ACC112 (cell line): Measurements from ENCODE around the gene PHYKPL.

Experiments used
- H2AFZ ChIP-seq: fragments of 200-600 bp; sonication (generic); one replicate; pipeline ENCODE4 v1.6.0; 2017; ENCODE audit warnings: antibody characterized with exemption, low read length; ENCODE audit not compliant: unreplicated experiment
- H3K27ac ChIP-seq: fragments of 200-600 bp; sonication (generic); 2 replicates; pipeline ENCODE4 v1.5.1; 2014; ENCODE audit warnings: low read depth, mild to moderate bottlenecking, antibody characterized with exemption, low read length, moderate library complexity
- H3K27me3 ChIP-seq: fragments of 200-600 bp; sonication (generic); 2 replicates; pipeline ENCODE4 v1.6.1; 2014; ENCODE audit warnings: mild to moderate bottlenecking, antibody characterized with exemption, low read length, moderate library complexity, mixed read lengths; ENCODE audit not compliant: insufficient read depth
- H3K36me3 ChIP-seq: fragments of 200-600 bp; sonication (generic); 2 replicates; pipeline ENCODE4 v1.6.1; 2016; ENCODE audit warnings: mild to moderate bottlenecking, antibody characterized with exemption, low read length, moderate library complexity, mixed read lengths; ENCODE audit not compliant: insufficient read depth
- H3K4me1 ChIP-seq: fragments of 200-600 bp; sonication (generic); one replicate; pipeline ENCODE4 v1.6.1; 2016; ENCODE audit warnings: low read length, mixed read lengths; ENCODE audit not compliant: insufficient read depth, unreplicated experiment, control insufficient read depth
- H3K4me3 ChIP-seq: fragments of 200-600 bp; sonication (generic); 2 replicates; pipeline ENCODE4 v1.5.1; 2014; ENCODE audit warnings: mild to moderate bottlenecking, low read depth, low read length
- H3K79me2 ChIP-seq: fragments of 200-600 bp; sonication (generic); one replicate; pipeline ENCODE4 v1.6.0; 2016; ENCODE audit warnings: low read length; ENCODE audit not compliant: control insufficient read depth, unreplicated experiment, insufficient read depth

The PHYKPL gene

GRCh38 chr5:178273665-178274541, 41.3 kb upstream of the PHYKPL start:
- no peak overlapping the region for H2AFZ ChIP-seq
- no peaks in the 10 kb centered on the region for H3K36me3 ChIP-seq
- H3K4me1 ChIP-seq: no peaks in the 10 kb centered on the region
- H3K27me3 ChIP-seq: peaks cover 48% of the 10 kb centered on the region
- no peak overlapping the region for H3K27ac ChIP-seq
- no peak overlapping the region for H3K4me3 ChIP-seq
- no peaks in the 10 kb centered on the region for H3K79me2 ChIP-seq

GRCh38 chr5:178273041-178273440, 40.4 kb upstream of the PHYKPL start:
- peaks cover 43% of the 10 kb centered on the region for H3K27me3 ChIP-seq
- no peak overlapping the region for H3K27ac ChIP-seq
- no peaks in the 10 kb centered on the region for H3K79me2 ChIP-seq
- H3K36me3 ChIP-seq: no peaks in the 10 kb centered on the region
- no peaks in the 10 kb centered on the region for H3K4me1 ChIP-seq
- no peak overlapping the region for H3K4me3 ChIP-seq
- H2AFZ ChIP-seq: no peak overlapping the region

GRCh38 chr5:178272591-178272990, 40.0 kb upstream of the PHYKPL start:
- H3K27ac ChIP-seq: no peak overlapping the region
- H3K36me3 ChIP-seq: no peaks in the 10 kb centered on the region
- H3K4me3 ChIP-seq: no peak overlapping the region
- peaks cover 43% of the 10 kb centered on the region for H3K27me3 ChIP-seq
- H3K4me1 ChIP-seq: no peaks in the 10 kb centered on the region
- H3K79me2 ChIP-seq: no peaks in the 10 kb centered on the region
- H2AFZ ChIP-seq: no peak overlapping the region

GRCh38 chr5:178271726-178272479, 39.3 kb upstream of the PHYKPL start:
- peaks cover 39% of the 10 kb centered on the region for H3K27me3 ChIP-seq
- no peak overlapping the region for H2AFZ ChIP-seq
- H3K27ac ChIP-seq: no peak overlapping the region
- H3K4me3 ChIP-seq: no peak overlapping the region
- no peaks in the 10 kb centered on the region for H3K36me3 ChIP-seq
- no peaks in the 10 kb centered on the region for H3K4me1 ChIP-seq
- no peaks in the 10 kb centered on the region for H3K79me2 ChIP-seq

- Histone ChIP-seq H3K36me3 (no peaks in the 10 kb centered on the region), H3K27ac (no peak overlapping the region), H3K79me2 (no peaks in the 10 kb centered on the region), H3K4me1 (no peaks in the 10 kb centered on the region), H3K4me3 (no peak overlapping the region), H3K27me3 (peaks cover 32% of the 10 kb centered on the region), H2AFZ (no peak overlapping the region)
Observed at GRCh38 chr5:178271231-178271630, 38.6 kb upstream of the PHYKPL start.

GRCh38 chr5:178269499-178269898, 36.9 kb upstream of the PHYKPL start:
- no peaks in the 10 kb centered on the region for H3K36me3 ChIP-seq
- H3K27ac ChIP-seq: no peak overlapping the region
- H3K4me3 ChIP-seq: no peak overlapping the region
- H3K79me2 ChIP-seq: no peaks in the 10 kb centered on the region
- no peaks in the 10 kb centered on the region for H3K4me1 ChIP-seq
- H2AFZ ChIP-seq: no peak overlapping the region
- peaks cover 15% of the 10 kb centered on the region for H3K27me3 ChIP-seq

GRCh38 chr5:178267876-178268275, 35.3 kb upstream of the PHYKPL start:
- Histone ChIP-seq H3K79me2 (no peaks in the 10 kb centered on the region), H3K36me3 (no peaks in the 10 kb centered on the region), H3K27me3 (peaks cover 15% of the 10 kb centered on the region), H2AFZ (no peak overlapping the region), H3K4me1 (no peaks in the 10 kb centered on the region), H3K4me3 (no peak overlapping the region), H3K27ac (no peak overlapping the region)

GRCh38 chr5:178267245-178267644, 34.6 kb upstream of the PHYKPL start:
- H3K27me3 ChIP-seq: peaks cover 15% of the 10 kb centered on the region
- no peak overlapping the region for H3K27ac ChIP-seq
- no peaks in the 10 kb centered on the region for H3K4me1 ChIP-seq
- H3K36me3 ChIP-seq: no peaks in the 10 kb centered on the region
- no peaks in the 10 kb centered on the region for H3K79me2 ChIP-seq
- no peak overlapping the region for H2AFZ ChIP-seq
- no peak overlapping the region for H3K4me3 ChIP-seq

GRCh38 chr5:178266581-178266980, 34.0 kb upstream of the PHYKPL start:
- Histone ChIP-seq H3K27ac (no peak overlapping the region), H3K4me3 (no peak overlapping the region), H3K27me3 (peaks cover 15% of the 10 kb centered on the region), H3K4me1 (no peaks in the 10 kb centered on the region), H2AFZ (no peak overlapping the region), H3K79me2 (no peaks in the 10 kb centered on the region), H3K36me3 (no peaks in the 10 kb centered on the region)

GRCh38 chr5:178265746-178266145, 33.1 kb upstream of the PHYKPL start:
- Histone ChIP-seq H3K27me3 (peaks cover 15% of the 10 kb centered on the region), H3K36me3 (no peaks in the 10 kb centered on the region), H3K27ac (no peak overlapping the region), H3K4me1 (no peaks in the 10 kb centered on the region), H3K79me2 (no peaks in the 10 kb centered on the region), H3K4me3 (no peak overlapping the region), H2AFZ (no peak overlapping the region)

GRCh38 chr5:178264044-178264443, 31.4 kb upstream of the PHYKPL start:
- H3K4me3 ChIP-seq: no peak overlapping the region
- no peaks in the 10 kb centered on the region for H3K79me2 ChIP-seq
- no peaks in the 10 kb centered on the region for H3K36me3 ChIP-seq
- no peak overlapping the region for H2AFZ ChIP-seq
- no peaks in the 10 kb centered on the region for H3K4me1 ChIP-seq
- H3K27me3 ChIP-seq: peaks cover 10% of the 10 kb centered on the region
- H3K27ac ChIP-seq: no peak overlapping the region
